Activated CD8-positive, alpha-beta T cell treated with anti-CD3 and anti-CD28 coated beads for 36 hours (primary cell): ENCODE results near the gene PMF1. TPM values are rescaled to one million over a fixed set of nuclear protein-coding genes. Genes with fewer than 3 reads are reported as not detected.
"Not testable (repeated sequence)": the region's sequence is repeated elsewhere in the genome, so short reads cannot be mapped to it uniquely, and the experiment has no call there.

Experiments used
- ATAC-seq: fragments of 200-7000 bp; cut with Tn5 transposase; one replicate; pipeline ENCODE4 v1.10.0; 2021; ENCODE audit warnings: mild to moderate bottlenecking, moderate library complexity
- CTCF ChIA-PET: fragments of 350-600 bp; sonication (Branson Sonifier 250); formaldehyde crosslinking; loops from one replicate; lab custom pipeline; 2021; ENCODE audit warnings: antibody characterized with exemption; lab: Charles Lee
- POLR2A ChIA-PET: fragments of 350-600 bp; sonication (Branson Sonifier 250); formaldehyde crosslinking; loops from one replicate; lab custom pipeline; 2021; ENCODE audit warnings: antibody characterized with exemption; lab: Charles Lee
- DNase-seq: peaks from one replicate; pipeline ENCODE4 v3.0.0-alpha.2; 2020
- H3K27ac Mint-ChIP-seq: one replicate; pipeline ENCODE4 v1.8.0; 2021; ENCODE audit warnings: mild to moderate bottlenecking, mixed read lengths
- H3K27me3 Mint-ChIP-seq: one replicate; pipeline ENCODE4 v1.8.0; 2021; ENCODE audit warnings: mixed read lengths
- H3K36me3 Mint-ChIP-seq: one replicate; pipeline ENCODE4 v1.8.0; 2021; ENCODE audit warnings: low read depth, mixed read lengths
- H3K4me1 Mint-ChIP-seq: one replicate; pipeline ENCODE4 v1.8.0; 2021; ENCODE audit warnings: low read depth, mixed read lengths
- H3K4me3 Mint-ChIP-seq: one replicate; pipeline ENCODE4 v1.8.0; 2021; ENCODE audit warnings: mild to moderate bottlenecking, moderate library complexity, mixed read lengths
- H3K9me3 Mint-ChIP-seq: one replicate; pipeline ENCODE4 v1.8.0; 2021; ENCODE audit warnings: mixed read lengths
- CTCF ChIP-seq: fragments of 200-600 bp; IDR thresholded peaks from one replicate; pipeline ENCODE4 v1.8.0; 2022; ENCODE audit warnings: antibody characterized with exemption, mild to moderate bottlenecking
- intact Hi-C: fragments of 100-400 bp; cut with micrococcal nuclease; formaldehyde crosslinking; loops from one replicate; pipeline ENCODE4 v1.10.0; 2022
- total RNA-seq, 2 experiments: library from RNA; stranded (reverse); gene quantifications; one replicate each; pipeline ENCODE4 v1.2.3, GENCODE V29; 2021

PMF1 gene
- total RNA-seq, 2 experiments from 2014 or later = 89.4 to 93.7 TPM

- DNase-seq (no peak), ATAC-seq (no peak)
- Mint-ChIP-seq H3K27me3 (no peaks in the 10 kb centered on the region), H3K4me3 (no peak overlapping the region), H3K36me3 (peaks cover 6% of the 10 kb centered on the region), H3K9me3 (no peaks in the 10 kb centered on the region), H3K4me1 (peaks cover 13% of the 10 kb centered on the region), H3K27ac (no peak overlapping the region)
- CTCF ChIA-PET = interaction anchor here (0.7 kb wide), 1 partner anchor 10 kb away, joined by 3 read pairs; no protein-coding TSS in a partner anchor
- TF ChIP-seq CTCF = no peak
- intact Hi-C loops = no loop called here
- POLR2A ChIA-PET = interaction anchor here (1.4 kb wide), 1 partner anchor 16 kb away, joined by 3 read pairs; no protein-coding TSS in a partner anchor
These were observed 32.3 kb upstream of the PMF1 start for GRCh38 chr1:156180471-156180870.

- peaks cover 13% of the 10 kb centered on the region for H3K4me1 Mint-ChIP-seq
- H3K27ac Mint-ChIP-seq, H3K4me3 Mint-ChIP-seq, POLR2A ChIA-PET, DNase-seq, intact Hi-C loops, H3K27me3 Mint-ChIP-seq, CTCF ChIA-PET, H3K9me3 Mint-ChIP-seq, H3K36me3 Mint-ChIP-seq, ATAC-seq: not testable (repeated sequence)
These were observed 31.3 kb upstream of the PMF1 start for GRCh38 chr1:156181391-156181924.

GRCh38 chr1:156182010-156182779, 30.6 kb upstream of the PMF1 start:
- DNase-seq, CTCF ChIA-PET, H3K4me3 Mint-ChIP-seq, H3K27ac Mint-ChIP-seq, intact Hi-C loops, H3K27me3 Mint-ChIP-seq, H3K9me3 Mint-ChIP-seq, H3K36me3 Mint-ChIP-seq, ATAC-seq: not testable (repeated sequence)
- POLR2A ChIA-PET = interaction anchor here (1.5 to 1.6 kb wide), 2 partner anchors 9 to 11 kb away, joined by 4 read pairs; partner anchors contain the start of gene SLC25A44
- H3K4me1 Mint-ChIP-seq = peaks cover 13% of the 10 kb centered on the region

- H3K4me3 Mint-ChIP-seq = not testable (repeated sequence)
These were observed 26.2 kb upstream of the PMF1 start for GRCh38 chr1:156186347-156187177.

GRCh38 chr1:156190265-156190664, 22.5 kb upstream of the PMF1 start:
- CTCF ChIA-PET, H3K27me3 Mint-ChIP-seq, H3K27ac Mint-ChIP-seq, intact Hi-C loops, H3K4me3 Mint-ChIP-seq, ATAC-seq, DNase-seq, H3K9me3 Mint-ChIP-seq, POLR2A ChIA-PET: not testable (repeated sequence)
- Mint-ChIP-seq H3K36me3 (peaks cover 12% of the 10 kb centered on the region), H3K4me1 (peaks cover 24% of the 10 kb centered on the region)

More at GRCh38 chr1:156186347-156187177, 26.2 kb upstream of the PMF1 start:
- POLR2A ChIA-PET = interaction anchor here (1.7 kb wide), 1 partner anchor 26 kb away, joined by 3 read pairs; the partner anchor contains the start of gene PMF1
- CTCF ChIA-PET = interaction anchor here (1.1 kb wide), 1 partner anchor 21 kb away, joined by 3 read pairs; no protein-coding TSS in a partner anchor
- H3K27ac Mint-ChIP-seq, DNase-seq, H3K4me1 Mint-ChIP-seq, ATAC-seq, H3K9me3 Mint-ChIP-seq, H3K36me3 Mint-ChIP-seq, H3K27me3 Mint-ChIP-seq, intact Hi-C loops: not testable (repeated sequence)

- TF ChIP-seq CTCF = no peak
- H3K4me3 Mint-ChIP-seq = no peak overlapping the region
- no peak overlapping the region for H3K27ac Mint-ChIP-seq
- no peak for ATAC-seq
- intact Hi-C loops = no loop called here
- H3K4me1 Mint-ChIP-seq = peaks cover 36% of the 10 kb centered on the region
- no peak for DNase-seq
- ChIA-PET POLR2A (interaction anchor here (1.7 kb wide), 1 partner anchor 14 kb away, joined by 4 read pairs; no protein-coding TSS in a partner anchor), CTCF (interaction anchor here (1.0 kb wide), 1 partner anchor 33 kb away, joined by 3 read pairs; no protein-coding TSS in a partner anchor)
- H3K36me3 Mint-ChIP-seq = peaks cover 23% of the 10 kb centered on the region
- H3K9me3 Mint-ChIP-seq = peaks cover 6% of the 10 kb centered on the region
- no peaks in the 10 kb centered on the region for H3K27me3 Mint-ChIP-seq
These were observed 21.4 kb upstream of the PMF1 start for GRCh38 chr1:156191292-156191964.
